COLO668 (cell line): ENCODE data around the gene DMRTA1.
"Not testable (repeated sequence)": the region's sequence is repeated elsewhere in the genome, so short reads cannot be mapped to it uniquely, and the experiment has no call there.

Experiments
- DNase-seq: peaks from one replicate; lab custom pipeline; 2025; ENCODE audit not compliant: unreplicated experiment; lab: John Stamatoyannopoulos, UW

Gene DMRTA1

DNA sequence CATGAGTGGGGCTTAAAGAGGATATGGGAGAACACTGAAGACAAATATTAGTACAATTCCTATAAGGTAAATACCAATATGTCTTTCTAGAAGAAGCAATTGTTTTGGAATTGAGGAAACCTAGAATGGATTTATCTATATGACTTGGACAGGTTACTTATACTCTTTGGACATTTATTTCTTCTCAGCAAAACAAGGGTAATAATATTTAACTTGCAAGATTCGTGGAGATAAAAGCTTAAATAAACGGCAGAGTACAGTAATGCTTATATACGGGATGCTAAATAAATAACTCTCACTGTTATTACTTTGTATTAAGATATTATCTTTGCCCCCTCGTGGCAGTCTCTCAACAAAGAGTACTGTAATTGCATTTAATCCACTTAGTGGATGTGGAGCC, 8.6 kb downstream of the DMRTA1 start:
- no peak for DNase-seq

DNA sequence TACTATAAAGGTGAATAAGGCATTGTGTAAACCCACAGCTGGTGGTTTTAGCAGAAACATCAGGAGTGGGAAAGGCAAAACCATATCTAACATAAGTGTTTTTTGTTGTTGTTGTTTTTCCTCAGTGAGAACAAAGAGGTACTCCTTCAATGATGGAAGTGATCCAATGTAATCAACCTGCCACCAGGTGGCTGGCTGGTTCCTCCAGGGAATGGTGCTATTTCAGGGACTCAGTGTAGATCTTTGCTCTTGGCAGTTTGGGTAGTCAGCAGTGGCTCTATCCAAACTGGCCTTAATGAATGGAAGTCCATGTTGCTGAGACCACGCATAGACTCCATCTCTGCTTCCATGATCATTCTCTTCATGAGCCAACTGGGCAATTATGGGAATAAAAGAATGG, 10.8 kb downstream of the DMRTA1 start:
- peak; percentile 28 for DNase-seq

DNA sequence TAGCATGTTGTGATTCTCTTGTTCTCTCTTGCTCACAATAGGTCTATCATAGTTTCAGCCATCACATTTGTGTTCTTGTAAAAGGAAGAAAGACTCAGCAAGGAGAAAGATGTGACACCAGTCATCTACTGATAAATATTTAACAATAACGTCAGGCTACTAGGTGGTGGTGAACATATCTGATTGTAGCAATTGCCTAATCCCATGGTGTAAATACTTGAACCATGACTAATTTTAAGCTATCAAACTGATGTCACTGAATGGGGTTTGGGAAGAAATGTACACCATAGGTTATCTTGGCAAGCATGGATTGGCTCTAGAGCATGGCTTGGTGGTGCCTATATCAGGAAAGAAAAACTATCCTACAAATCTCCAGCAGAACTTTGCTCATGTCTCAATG, 16.6 kb downstream of the DMRTA1 start:
- DNase-seq = no peak

DNA sequence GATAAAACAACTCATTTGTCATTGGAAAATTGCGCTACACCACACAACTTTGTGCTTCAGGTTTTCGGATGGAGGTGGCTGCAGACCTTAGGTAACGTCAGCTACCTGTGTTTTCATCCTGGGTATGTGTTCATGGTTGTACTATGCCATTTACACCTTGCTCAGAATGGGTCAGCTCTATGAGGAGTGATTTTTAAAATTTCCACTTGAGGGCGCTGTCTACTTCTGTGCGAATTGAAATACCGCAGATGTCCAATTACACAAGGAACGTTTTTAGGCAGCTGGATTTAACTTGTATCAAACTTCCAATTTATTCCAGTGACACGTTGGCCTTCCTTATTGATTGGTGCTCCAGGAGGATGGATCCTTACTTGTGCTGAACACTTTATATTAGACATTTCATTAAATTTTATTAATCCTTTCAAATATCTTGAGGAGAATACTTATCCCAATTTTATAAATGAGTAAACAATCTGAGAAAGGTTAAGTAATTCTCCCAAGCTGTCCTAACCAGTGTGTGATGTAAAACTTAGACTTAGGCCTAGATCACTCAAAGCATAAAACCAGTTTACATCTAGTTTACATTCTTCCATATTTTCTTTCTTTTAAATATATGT, 23.4 kb downstream of the DMRTA1 start:
- peak; percentile 46 for DNase-seq

DNA sequence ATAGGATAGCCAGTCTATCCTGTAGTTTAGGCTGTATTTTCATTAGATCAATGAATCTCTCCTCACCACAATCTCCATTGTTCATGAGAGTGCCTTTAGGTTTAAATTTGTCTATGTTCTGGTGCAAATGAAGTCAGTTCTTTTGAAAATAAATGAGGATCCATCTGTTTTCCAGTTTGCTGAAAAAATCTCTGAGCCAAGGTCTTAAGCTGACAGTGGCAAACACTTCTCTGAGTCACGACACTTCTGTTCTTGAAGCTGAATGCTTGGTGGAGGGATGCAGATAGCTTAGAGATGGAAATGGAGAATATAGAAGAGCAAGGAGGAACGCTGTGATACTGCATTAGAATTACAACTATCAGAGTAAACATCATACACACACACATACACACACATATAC, 34.9 kb downstream of the DMRTA1 start:
- no peak for DNase-seq

DNA sequence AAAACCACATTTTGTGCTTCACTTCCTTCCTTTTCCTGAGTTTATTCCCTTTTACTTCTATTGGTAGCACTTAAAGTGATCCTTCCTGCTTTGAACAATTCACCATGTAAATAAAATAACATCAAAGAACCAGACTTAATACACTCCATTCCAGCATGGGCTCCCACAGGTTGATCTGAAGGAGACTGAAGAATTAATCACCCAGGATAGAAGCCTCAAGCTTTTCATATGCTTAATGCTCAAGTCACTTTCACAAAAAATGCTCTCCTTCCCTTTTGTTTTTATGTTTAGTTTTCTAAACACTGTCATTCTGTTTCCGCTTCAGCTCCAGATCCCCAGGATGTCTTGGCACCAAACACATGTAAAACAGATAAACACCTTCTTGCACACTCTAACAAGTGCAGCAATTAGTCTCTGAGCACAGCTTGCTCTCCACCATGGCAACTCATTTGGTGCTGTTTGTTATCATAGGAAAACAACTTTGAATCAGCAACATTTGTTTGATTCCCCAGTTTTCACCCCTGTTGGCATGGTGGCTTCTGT, 37.0 kb downstream of the DMRTA1 start:
- DNase-seq = no peak

DNA sequence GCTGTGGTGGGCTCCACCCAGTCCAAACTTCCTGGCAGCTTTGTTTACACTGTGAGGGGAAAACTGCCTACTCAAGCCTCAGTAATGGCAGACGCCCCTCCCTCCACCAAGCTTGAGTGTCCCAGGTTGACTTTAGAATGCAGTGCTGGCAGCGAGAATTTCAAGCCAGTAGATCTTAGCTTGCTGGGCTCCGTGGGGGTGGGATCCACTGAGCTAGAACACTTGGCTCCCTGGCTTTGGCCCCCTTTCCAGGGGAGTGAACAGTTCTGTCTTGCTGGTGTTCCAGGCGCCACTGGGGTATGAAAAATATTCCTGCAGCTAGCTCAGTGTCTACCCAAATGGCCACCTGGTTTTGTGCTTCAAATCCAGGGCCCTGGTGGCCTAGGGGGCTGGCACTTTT, 49.6 kb downstream of the DMRTA1 start:
- not testable (repeated sequence) for DNase-seq
